T-helper 9 cell (primary cell): ENCODE measurements around the gene ANAPC15.

Source experiments
- DNase-seq: peaks from one replicate; pipeline ENCODE4 v3.0.0-alpha.2; 2020

ANAPC15 gene

DNA sequence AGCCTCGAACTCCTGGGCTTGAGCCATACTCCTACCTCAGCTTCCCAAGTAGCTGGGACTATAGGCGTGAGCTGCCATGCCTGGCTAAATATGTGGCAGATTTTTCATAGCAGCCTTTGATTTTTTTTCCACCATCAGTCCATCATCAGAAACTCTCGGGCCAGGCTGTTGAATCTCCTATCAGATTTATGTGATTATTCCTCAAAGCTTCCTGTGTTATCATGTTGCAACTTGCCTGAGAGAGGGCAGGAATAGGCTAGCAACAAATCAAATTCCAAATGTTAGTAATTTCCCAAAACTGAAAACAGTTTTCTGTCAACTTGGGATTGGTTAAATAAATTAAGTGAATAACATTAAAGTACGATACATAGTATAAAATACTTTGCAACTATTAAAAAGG lies 28.4 kb downstream of the ANAPC15 start:
- no peak for DNase-seq

- DNase-seq = no peak
Observed at GRCh38 chr11:72083414-72083813, 29.1 kb downstream of the ANAPC15 start.

DNA sequence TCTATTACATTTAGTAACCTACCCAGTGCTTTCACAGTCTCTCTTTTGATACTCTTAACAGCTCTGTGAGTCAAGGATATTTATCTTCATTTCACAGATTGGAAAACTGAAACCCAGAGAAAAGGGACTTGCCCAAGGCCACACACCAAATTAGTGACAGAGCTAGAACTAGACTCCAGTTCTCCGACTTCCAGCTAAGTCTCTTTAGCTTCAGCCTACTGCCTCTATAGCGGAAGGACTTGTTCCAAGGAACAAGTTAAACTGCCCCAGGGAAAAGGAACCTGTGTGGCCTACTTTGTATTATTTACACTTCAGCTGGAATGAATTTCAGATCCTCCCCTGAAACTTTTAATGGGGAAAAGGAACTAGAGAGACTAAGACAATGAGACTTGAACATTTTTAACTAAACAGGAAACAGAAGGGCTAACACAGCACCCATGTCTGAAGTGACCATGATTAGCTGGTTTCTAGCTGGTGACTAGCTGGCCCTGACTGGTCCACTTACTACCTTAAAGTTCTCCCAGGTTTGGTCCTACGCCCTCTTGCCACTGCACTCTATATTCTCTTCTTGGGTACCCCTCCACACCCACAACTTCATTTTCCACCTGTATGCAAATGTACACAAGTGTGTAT lies 30.6 kb downstream of the ANAPC15 start:
- DNase-seq = no peak

- DNase-seq = no peak
Observed at GRCh38 chr11:72081184-72081644, 31.3 kb downstream of the ANAPC15 start.

DNA sequence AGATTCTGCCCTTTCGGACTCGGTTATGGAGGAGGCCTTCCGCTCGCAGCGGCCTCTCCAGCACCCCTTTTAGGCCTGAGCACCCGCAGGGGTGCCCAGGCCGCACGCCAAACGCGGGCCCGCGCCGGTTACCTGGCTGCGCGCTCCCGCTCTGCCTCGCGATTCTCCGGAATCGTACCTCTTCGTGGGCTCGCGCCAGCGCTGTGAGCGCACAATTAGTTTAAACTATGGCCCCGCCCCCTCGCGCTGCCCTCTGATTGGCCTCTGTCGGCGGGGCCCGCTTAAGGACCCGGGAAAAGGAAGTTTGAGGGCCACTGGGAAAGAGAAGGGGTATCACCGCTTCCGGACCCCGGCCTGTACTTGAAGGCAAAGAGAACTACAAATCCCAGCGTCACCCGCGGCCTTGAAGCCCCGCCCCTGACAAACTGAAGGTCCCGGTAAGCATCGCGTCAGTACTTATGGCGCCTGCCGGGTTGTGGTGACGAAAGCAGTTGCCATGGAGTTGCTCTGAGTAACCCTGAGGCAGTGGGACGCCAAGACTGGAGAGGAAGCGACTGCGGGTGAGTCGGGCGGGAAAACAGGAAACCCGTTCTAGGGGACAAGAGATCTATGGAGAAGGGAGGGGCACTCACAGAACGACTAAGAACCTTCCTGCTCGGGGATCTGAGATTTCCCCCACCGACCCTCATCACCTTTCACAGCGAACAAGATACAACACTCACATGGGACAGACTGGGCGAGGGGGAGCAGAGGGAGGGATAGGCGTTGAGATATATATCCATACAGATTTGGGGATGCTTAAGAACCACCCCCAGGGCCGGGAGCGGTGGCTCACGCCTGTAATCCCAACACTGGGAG lies 31.9 kb downstream of the ANAPC15 start, which contains the start of the genes LRRC51 and NUMA1:
TSS of gene LRRC51 (plus strand) at position 525 of the 858 bp plus-strand sequence. CDS start 8,234 bp downstream, outside the sequence.
TSS of gene NUMA1 (minus strand) at position 217 of the 858 bp plus-strand sequence. CDS start 44,599 bp downstream, outside the sequence.
- peak; percentile 97 for DNase-seq

- DNase-seq = peak; percentile 27
Observed at GRCh38 chr11:72079819-72080325, 32.6 kb downstream of the ANAPC15 start.

GRCh38 chr11:72078477-72078876 lies 34.0 kb downstream of the ANAPC15 start:
- no peak for DNase-seq

GRCh38 chr11:72075756-72076155 lies 36.7 kb downstream of the ANAPC15 start:
- no peak for DNase-seq

- DNase-seq = no peak
Observed at GRCh38 chr11:72075109-72075508, 37.4 kb downstream of the ANAPC15 start.

GRCh38 chr11:72072348-72072747 lies 40.1 kb downstream of the ANAPC15 start:
- DNase-seq = no peak

GRCh38 chr11:72070491-72070890 lies 42.0 kb downstream of the ANAPC15 start:
- no peak for DNase-seq

DNA sequence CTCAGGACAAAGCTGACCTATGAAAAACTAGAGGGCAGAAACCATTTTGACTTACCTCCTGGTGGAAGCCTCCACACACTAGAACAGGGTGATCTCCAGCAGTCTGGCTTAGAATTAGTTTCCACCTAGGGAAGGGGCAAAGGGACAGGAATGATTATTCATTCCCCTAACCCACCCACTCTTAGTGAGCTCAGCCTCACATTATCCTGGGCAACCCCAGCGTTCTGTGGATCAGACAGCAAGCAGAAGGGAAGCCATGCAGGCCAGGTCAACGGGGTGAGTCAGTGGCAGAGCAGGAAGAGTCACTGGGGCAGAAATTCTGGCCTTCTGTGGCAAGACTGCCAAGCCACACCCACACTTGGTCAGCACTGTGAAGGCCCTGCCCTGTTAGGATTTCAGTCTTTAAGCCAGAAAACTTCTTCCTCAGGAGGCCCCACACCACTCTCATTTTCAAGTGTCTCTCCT lies 42.7 kb downstream of the ANAPC15 start:
- no peak for DNase-seq

- DNase-seq = no peak
Observed at GRCh38 chr11:72069200-72069599, 43.3 kb downstream of the ANAPC15 start.

- no peak for DNase-seq
Observed at GRCh38 chr11:72067676-72068075, 44.8 kb downstream of the ANAPC15 start.

- DNase-seq = no peak
Observed at GRCh38 chr11:72067266-72067665, 45.2 kb downstream of the ANAPC15 start.

- no peak for DNase-seq
Observed at GRCh38 chr11:72066855-72067254, 45.6 kb downstream of the ANAPC15 start.

GRCh38 chr11:72061739-72062396 lies 50.6 kb downstream of the ANAPC15 start:
- DNase-seq = no peak
